ENCODE measurements around the gene ARID3B.
"Not testable (repeated sequence)": the region's sequence is repeated elsewhere in the genome, so short reads cannot be mapped to it uniquely, and the experiment has no call there.

ARID3B gene

GRCh38 chr15:74624020-74624602 is 83.1 kb downstream of the ARID3B start:
- no peak for DNase-seq

DNA sequence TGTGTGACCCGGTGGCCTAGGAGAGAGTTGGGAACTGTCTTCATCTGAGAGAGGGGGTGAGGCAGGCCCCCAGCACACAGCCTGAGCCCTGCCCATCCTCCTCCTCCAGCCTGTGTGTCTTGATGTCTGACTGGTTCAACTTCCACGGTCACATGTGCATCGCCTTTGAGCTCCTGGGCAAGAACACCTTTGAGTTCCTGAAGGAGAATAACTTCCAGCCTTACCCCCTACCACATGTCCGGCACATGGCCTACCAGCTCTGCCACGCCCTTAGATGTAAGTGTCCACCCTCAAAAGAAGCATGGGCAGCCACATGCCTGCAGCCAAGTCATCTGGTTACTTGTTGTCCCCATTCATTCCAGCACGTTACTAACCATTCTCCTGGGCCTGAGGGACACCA is 84.7 kb downstream of the ARID3B start:
- DNase-seq: no peak

DNA sequence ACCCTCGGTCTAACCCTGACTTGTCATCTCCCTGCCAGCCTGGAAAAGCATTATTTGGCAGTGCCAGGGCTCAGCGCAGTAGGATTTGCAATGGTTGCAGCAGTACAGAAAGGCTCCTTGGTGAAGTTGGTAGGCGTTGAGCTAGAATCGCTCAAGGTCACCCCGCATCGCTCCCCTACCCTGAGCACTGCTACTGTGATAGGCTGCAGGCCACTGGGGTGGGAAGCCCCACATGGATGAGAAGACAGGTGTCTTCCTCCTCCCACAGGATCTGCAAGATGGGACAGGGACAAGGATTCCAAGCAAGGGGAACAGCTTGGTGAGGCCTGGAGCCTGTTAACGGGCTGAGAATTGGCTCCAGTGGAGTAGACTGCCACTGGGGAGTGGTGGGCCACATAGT is 85.3 kb downstream of the ARID3B start:
- no peak for DNase-seq

DNA sequence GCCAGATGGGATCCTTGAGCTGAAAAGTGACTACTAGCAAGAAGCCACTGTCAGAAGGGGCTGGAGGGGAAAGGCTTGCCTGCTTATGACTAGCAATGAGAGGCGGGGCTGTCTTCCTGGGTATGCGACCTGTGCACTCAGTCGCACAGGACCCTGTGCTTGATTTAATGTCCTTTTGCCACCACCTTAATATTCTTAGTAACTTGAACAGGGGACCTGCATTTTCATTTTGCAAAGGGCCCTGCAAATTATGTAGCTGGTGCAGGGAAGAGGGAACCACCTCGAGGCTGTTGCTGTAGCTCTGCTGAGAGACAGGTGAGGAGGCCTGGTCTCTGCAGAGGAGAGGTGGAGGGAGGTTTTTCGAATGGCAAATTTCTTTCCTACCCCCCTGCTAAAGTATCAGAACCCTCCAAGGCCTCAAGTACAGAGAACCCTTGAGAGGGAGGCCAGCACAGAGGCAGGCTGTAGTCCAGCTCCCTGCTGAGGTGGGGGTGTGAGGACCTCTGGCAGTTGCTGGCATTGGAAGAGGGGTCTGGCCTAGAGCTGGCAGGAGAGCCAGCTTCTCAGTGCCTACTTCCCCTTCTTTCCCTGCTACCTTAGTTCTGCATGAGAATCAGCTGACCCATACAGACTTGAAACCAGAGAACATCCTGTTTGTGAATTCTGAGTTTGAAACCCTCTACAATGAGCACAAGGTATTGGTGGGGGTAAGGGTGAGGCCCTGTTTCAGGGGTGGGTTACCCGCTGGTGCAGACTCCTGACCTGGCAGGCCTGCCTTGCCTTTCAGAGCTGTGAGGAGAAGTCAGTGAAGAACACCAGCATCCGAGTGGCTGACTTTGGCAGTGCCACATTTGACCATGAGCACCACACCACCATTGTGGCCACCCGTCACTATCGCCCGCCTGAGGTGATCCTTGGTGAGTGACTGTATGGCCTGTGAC is 86.0 kb downstream of the ARID3B start:
- DNase-seq: no peak

GRCh38 chr15:74627766-74628165 is 86.7 kb downstream of the ARID3B start:
- no peak for DNase-seq

DNA sequence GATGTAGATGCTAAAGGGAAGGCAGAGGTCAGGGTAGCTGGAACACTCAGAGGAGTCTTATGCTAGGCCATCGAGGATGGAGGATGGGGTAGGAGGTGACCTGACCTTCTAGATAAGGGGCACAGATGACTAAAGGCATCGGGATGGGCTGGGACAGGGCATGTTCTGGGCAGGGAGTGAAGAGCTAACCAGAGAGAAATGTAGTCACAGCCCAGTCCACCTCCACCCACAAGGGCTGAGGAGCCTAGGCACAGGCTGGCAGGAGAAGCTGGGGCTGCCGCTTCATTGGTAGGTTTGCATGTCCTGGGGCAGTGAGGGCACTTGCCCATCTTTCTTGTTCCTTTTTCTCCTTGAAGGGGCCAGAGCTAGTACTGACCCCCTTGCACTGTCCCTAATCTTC is 87.2 kb downstream of the ARID3B start:
- no peak for DNase-seq

- DNase-seq: no peak
Measured at GRCh38 chr15:74628949-74629348, 87.9 kb downstream of the ARID3B start.

- DNase-seq: not testable (repeated sequence)
Measured at GRCh38 chr15:74629696-74630095, 88.7 kb downstream of the ARID3B start.

DNA sequence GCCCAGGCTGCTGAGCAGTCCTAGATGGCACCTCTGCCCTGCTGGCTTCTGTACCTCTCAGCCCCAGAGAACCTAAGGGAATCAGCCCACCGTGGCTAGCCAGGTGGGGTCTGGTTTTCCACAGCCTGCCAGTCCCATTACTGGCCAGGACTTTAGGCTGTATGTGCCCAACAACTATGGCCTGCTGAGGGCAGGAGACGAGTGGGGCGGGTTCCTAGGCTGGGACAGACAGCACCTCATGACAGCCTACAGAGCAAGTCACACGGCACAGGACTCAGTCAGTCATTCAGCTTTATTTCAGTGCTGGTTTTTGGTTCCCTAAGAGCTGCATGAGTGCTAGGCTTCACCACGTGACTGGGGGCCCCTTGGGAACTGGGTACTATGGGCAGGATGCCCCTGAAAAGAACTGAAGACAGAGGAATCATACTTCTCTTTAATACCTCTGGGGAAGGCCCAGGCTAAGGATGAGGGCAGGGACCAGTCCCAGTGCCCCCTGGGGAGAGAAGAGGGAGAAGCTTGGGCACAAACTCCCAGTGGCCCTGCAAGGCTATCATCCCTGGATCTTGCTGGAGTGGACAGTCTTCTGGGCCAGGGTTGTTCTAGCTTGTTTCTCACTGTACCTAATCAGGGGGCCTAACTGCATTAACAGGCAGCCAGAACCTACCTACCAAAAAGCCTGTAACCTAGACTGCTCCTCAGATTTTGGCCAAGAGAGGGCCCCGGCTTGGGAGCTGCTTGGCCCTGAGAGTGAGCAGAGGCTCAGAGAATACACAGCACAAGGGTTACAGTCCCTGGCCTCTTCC is 89.5 kb downstream of the ARID3B start:
- DNase-seq: no peak

GRCh38 chr15:74631087-74631385 is 90.0 kb downstream of the ARID3B start:
- DNase-seq: no peak

DNA sequence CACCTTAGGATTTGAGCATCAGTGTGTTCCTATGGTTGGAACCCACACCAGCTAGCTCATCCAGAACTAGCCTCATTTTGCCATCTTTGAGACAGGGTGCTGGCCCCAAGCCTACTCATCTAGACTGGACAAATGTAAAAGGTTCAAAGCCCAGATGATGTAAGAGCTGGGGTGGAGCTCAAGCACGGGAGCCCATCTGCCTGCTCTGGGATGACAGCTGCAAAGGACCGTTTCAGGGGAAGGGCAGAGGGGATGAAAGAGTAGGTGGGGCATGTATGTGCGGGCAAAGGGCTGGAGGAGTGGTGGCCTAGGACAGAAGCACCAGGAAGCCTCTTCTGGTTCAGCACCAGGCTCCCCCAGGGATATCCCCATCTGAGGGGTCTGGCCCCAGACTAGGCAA is 90.4 kb downstream of the ARID3B start:
- no peak for DNase-seq

DNA sequence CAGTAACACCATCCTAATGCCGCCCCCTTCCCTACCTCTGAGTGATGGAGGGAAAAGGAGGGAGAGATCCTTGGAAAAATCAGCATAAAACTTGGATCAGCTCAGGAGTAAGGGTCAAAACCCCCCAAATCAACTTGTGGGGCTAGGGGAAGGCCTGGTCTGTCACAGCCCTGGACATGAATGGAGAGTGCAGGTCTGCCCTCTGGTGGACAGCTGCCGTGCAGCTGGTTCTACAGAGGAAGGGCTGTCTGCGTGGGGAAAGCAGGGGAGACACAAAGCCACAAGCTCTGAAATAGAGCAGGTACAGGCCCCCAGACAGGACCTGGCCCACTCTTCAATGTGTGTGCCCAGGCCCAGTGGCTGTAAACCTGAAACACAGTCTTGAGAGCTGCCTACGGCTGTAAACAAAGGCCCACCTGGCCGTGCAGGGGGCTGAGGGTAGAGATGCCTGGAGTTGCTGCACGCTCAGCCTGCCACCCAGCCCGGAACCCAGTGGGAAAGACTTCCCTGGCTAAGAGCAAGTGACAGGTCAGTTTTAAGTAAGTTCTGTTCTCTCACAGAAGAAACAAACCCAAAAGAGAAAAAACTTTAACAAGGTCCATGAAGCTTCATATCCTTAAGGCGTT is 91.0 kb downstream of the ARID3B start:
- DNase-seq: peak; percentile 28

- no peak for DNase-seq
Measured at GRCh38 chr15:74632601-74633000, 91.6 kb downstream of the ARID3B start.

DNA sequence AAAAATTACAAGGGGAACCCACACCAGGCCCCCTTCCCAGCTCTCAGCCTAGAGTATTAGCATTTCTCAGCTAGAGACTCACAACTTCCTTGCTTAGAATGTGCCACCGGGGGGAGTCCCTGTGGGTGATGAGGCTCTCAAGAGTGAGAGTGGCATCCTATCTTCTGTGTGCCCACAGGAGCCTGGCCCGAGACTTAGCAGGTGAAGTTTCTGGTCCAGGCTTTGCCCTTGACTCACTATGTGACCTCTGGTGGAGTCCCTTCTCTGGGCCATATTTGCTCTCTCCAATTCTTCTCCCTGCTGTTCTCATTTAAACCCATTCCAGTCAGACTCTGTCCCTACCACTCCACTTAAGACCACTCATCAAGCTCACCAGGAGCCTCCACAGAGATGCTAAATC is 92.8 kb downstream of the ARID3B start:
- no peak for DNase-seq

DNA sequence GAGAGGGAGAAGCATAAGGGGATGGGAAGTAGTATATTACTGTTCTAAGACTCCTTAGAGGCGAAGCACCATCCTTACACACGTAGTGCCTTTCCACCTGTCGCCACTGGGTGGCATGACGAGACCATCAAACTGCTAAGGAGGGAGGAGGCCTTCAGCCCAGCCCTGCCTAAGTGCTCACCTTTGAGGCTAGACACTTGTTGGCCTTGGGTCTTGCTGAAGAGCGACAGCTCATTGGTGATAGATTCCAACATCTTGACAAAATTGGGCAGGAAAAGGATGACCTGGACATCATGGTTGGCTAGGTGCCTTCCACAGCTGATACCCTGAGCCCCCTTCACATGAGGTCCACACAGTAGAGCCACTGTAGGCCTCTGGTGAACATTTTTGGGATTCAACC is 94.2 kb downstream of the ARID3B start:
- peak; percentile 67 for DNase-seq

GRCh38 chr15:74636984-74637383 is 96.0 kb downstream of the ARID3B start:
- DNase-seq: no peak

- no peak for DNase-seq
Measured at GRCh38 chr15:74641151-74641550, 100.1 kb downstream of the ARID3B start.

DNA sequence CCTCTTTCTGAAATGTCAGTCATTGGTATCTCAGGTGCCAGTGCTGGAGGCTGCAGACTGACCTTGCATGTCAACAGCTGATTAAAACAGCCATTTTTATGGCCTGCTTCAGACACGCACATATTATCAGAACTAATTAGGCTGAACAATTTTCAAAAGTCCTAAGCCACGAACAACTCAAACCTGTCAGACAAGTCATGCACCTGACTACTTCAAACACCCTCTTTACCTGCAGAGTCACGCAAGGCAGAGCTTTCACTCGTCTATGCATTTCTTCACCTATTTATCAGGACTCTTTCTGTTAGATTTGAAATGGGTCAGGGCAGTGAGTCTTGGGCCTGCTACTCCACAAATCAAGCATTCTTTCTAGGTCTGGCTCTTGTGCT is 101.3 kb downstream of the ARID3B start:
- no peak for DNase-seq

GRCh38 chr15:74642734-74643664 is 102.0 kb downstream of the ARID3B start:
- no peak for DNase-seq

- DNase-seq: no peak
Measured at GRCh38 chr15:74643665-74644204, 102.7 kb downstream of the ARID3B start.

DNA sequence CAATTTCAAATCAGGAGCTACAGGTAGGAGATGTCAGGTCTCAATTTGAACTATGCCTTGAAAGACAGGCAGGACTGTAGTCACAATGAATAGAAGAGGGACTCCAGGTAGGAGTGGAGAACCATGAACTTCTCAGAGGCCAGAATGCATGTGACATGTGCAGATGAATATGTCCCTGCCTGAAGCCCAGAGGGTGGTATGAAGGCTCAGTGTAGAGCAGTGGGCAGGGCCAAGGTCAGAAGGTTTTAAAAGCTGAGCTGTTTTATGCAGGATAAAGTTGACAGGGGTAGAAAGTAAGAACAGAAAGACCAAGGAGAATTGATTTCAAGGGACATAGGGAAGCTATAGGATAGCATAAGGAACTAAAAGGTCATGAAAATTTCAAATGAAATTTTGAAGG is 105.5 kb downstream of the ARID3B start:
- DNase-seq: no peak

Measured in activated CD4-positive, alpha-beta T cell treated with anti-CD3 and anti-CD28 coated beads for 1 hour (primary cell).